ENCODE results near the gene LIPF.

Gene LIPF

GRCh38 chr10:88680958-88681357, 16.7 kb downstream of the LIPF start:
- Histone ChIP-seq H3K27me3 (no peaks in the 10 kb centered on the region), H3K9me3 (no peaks in the 10 kb centered on the region), H3K4me1 (no peaks in the 10 kb centered on the region; the same call in 1 of the 2 replicates), H3K36me3 (no peaks in the 10 kb centered on the region), H3K4me3 (ENCODE audit: low read depth, low read length) (no peak overlapping the region)
- DNase-seq, result no peak
- no peak for TF ChIP-seq CTCF (IDR thresholded peaks at IDR 0.05; ENCODE audit: low read depth, low read length)

DNA sequence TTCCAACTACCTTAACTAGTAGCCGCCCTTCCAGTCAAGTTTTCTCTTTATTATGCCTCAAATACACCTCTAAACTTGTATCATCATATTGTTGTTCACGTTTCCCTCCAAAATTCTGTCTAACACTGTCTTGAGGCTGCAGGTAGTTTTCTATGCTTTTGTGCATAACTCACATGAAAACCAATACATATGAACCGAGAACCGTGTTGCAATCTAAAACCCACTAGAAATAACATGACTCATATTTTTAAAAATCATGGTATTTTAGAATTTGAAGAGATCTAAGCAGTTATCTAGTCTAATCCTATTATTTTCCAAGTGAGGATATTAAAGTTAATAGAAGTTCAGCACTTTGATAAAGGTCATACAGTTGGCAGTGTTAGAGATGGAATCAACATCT, 18.2 kb downstream of the LIPF start:
- TF ChIP-seq CTCF (IDR thresholded peaks at IDR 0.05; ENCODE audit: low read depth, low read length), result no peak
- H3K27me3 ChIP-seq, result no peaks in the 10 kb centered on the region
- H3K36me3 ChIP-seq, result no peaks in the 10 kb centered on the region
- DNase-seq, result no peak
- H3K4me1 ChIP-seq, result no peaks in the 10 kb centered on the region; the same call in 1 of the 2 replicates
- H3K9me3 ChIP-seq, result no peaks in the 10 kb centered on the region
- H3K4me3 ChIP-seq (ENCODE audit: low read depth, low read length), result no peak overlapping the region

- Histone ChIP-seq H3K9me3 (no peaks in the 10 kb centered on the region), H3K4me3 (ENCODE audit: low read depth, low read length) (no peak overlapping the region), H3K27me3 (no peaks in the 10 kb centered on the region), H3K36me3 (no peaks in the 10 kb centered on the region), H3K4me1 (no peaks in the 10 kb centered on the region; the same call in 1 of the 2 replicates)
- no peak for DNase-seq
- TF ChIP-seq CTCF (IDR thresholded peaks at IDR 0.05; ENCODE audit: low read depth, low read length), result peak; percentile 74
Observed at GRCh38 chr10:88687853-88688467, 23.7 kb downstream of the LIPF start.

DNA sequence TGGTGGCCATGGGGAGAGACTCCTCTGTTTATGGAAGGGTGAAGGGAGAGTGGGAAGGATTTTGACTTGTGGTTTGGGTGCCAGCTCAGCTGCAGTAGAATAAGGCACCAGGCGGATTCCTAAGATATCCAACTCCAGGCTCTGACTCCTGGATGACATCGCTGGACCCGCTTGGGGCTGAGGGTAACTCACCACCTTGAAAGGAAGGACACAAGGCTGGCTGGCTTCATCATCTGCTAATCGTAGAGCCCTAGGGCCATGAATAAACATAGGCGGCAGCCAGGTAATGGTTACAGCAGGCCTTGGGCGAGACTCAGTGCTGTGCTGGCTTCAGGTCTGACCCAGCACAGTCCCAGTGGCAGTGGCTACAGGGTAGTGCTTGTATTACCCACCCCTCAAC, 25.1 kb downstream of the LIPF start:
- no peaks in the 10 kb centered on the region for H3K9me3 ChIP-seq
- no peaks in the 10 kb centered on the region for H3K27me3 ChIP-seq
- no peak for TF ChIP-seq CTCF (IDR thresholded peaks at IDR 0.05; ENCODE audit: low read depth, low read length)
- H3K36me3 ChIP-seq, result no peaks in the 10 kb centered on the region
- no peaks in the 10 kb centered on the region; the same call in 1 of the 2 replicates for H3K4me1 ChIP-seq
- no peak for DNase-seq
- no peak overlapping the region for H3K4me3 ChIP-seq (ENCODE audit: low read depth, low read length)

GRCh38 chr10:88693392-88694020, 29.3 kb downstream of the LIPF start:
- Histone ChIP-seq H3K4me3 (ENCODE audit: low read depth, low read length) (no peak overlapping the region), H3K27me3 (no peaks in the 10 kb centered on the region), H3K4me1 (no peaks in the 10 kb centered on the region), H3K9me3 (no peaks in the 10 kb centered on the region), H3K36me3 (no peaks in the 10 kb centered on the region)
- no peak for DNase-seq
- TF ChIP-seq CTCF (IDR thresholded peaks at IDR 0.05; ENCODE audit: low read depth, low read length), result peak; percentile 18; the same call in 1 of the 2 replicates
